ENCODE results near the gene CYB5R4. TPM values are rescaled to one million over a fixed set of nuclear protein-coding genes. Genes with fewer than 3 reads are reported as not detected.

CYB5R4 gene
- total RNA-seq, 1 experiment from 2014 or later, result 23.8 TPM

DNA sequence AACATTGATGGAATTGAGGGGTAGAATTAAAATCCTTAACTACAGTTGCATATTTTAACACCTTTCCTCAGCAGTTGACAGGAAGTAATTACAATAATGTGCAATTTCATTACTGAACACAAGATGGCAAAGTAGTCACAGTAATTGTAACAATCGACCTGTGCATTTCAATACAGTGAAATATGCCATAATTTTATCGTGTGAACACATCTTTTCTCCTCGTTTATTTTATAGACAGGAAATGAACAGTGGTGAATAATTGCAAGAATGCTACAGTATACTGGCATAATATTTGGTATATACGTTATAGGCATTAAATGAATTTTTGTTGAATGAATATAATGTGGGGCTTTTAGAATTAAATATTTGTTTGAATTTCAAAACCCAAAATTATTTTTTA, 25.0 kb downstream of the CYB5R4 start:
- Histone ChIP-seq H3K4me1 (ENCODE audit: insufficient read depth, low read length, poor library complexity, severe bottlenecking) (peaks cover 18% of the 10 kb centered on the region), H3K36me3 (ENCODE audit: insufficient read depth, low read length, poor library complexity, severe bottlenecking) (no peaks in the 10 kb centered on the region), H3K27me3 (replicated peaks; ENCODE audit: insufficient read depth, low read depth, low read length, poor library complexity) (no peaks in the 10 kb centered on the region), H3K9me3 (ENCODE audit: low read depth, low read length, poor library complexity, severe bottlenecking) (no peaks in the 10 kb centered on the region), H3K27ac (ENCODE audit: low read depth, low read length, poor library complexity, severe bottlenecking) (no peak overlapping the region), H3K4me3 (ENCODE audit: low read depth, low read length, poor library complexity, severe bottlenecking) (no peak overlapping the region)
- intact Hi-C loops (cut with micrococcal nuclease; ENCODE audit: unreplicated experiment), result loop anchor here (2.0 to 10.0 kb wide), 4 partner anchors 342 to 1440 kb away; partner anchors contain the start of gene CEP162
- ChIA-PET CTCF (no interaction called here), POLR2A (ENCODE audit: low non-redundant PET) (no interaction called here)
- TF ChIP-seq, protein P1, sequence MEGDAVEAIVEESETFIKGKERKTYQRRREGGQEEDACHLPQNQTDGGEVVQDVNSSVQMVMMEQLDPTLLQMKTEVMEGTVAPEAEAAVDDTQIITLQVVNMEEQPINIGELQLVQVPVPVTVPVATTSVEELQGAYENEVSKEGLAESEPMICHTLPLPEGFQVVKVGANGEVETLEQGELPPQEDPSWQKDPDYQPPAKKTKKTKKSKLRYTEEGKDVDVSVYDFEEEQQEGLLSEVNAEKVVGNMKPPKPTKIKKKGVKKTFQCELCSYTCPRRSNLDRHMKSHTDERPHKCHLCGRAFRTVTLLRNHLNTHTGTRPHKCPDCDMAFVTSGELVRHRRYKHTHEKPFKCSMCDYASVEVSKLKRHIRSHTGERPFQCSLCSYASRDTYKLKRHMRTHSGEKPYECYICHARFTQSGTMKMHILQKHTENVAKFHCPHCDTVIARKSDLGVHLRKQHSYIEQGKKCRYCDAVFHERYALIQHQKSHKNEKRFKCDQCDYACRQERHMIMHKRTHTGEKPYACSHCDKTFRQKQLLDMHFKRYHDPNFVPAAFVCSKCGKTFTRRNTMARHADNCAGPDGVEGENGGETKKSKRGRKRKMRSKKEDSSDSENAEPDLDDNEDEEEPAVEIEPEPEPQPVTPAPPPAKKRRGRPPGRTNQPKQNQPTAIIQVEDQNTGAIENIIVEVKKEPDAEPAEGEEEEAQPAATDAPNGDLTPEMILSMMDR (conservative IDR thresholded peaks at IDR 0.05; ENCODE audit: low read depth, low read length), result peak; percentile 79
- no peak for TF ChIP-seq EZH2 (IDR thresholded peaks at IDR 0.05; ENCODE audit: borderline replicate concordance, low read depth, low read length, poor library complexity, severe bottlenecking)
- DNase-seq (ENCODE audit: low spot score), result peak; percentile 80
- no TSS peak for BruUV-seq (replicated peaks)

DNA sequence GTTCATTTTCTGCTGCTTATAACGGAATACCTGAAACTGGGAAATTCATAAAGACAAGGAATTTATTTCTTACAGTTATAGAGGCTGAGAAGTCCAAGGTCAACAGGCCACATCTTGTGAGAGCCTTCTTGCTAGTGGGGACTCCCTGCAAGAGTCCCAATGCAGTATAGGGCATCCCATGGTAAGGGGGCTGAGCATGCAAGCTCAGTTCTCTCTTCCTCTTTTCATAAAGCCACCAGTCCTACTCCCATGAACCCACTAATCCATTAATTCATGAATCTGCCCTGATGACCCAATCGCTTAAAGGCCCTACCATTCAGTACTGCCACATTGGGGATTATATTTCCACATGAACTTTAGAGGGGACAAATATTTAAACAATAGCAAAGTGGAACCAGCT, 26.5 kb downstream of the CYB5R4 start:
- Histone ChIP-seq H3K9me3 (ENCODE audit: low read depth, low read length, poor library complexity, severe bottlenecking) (no peaks in the 10 kb centered on the region), H3K27me3 (replicated peaks; ENCODE audit: insufficient read depth, low read depth, low read length, poor library complexity) (no peaks in the 10 kb centered on the region), H3K27ac (ENCODE audit: low read depth, low read length, poor library complexity, severe bottlenecking) (no peak overlapping the region), H3K4me1 (ENCODE audit: insufficient read depth, low read length, poor library complexity, severe bottlenecking) (peaks cover 18% of the 10 kb centered on the region), H3K4me3 (ENCODE audit: low read depth, low read length, poor library complexity, severe bottlenecking) (no peak overlapping the region), H3K36me3 (ENCODE audit: insufficient read depth, low read length, poor library complexity, severe bottlenecking) (no peaks in the 10 kb centered on the region)
- ChIA-PET POLR2A (ENCODE audit: low non-redundant PET) (no interaction called here), CTCF (no interaction called here)
- no TSS peak for BruUV-seq (replicated peaks)
- DNase-seq (ENCODE audit: low spot score), result no peak
- intact Hi-C loops (cut with micrococcal nuclease; ENCODE audit: unreplicated experiment), result loop anchor here (2.0 to 10.0 kb wide), 4 partner anchors 341 to 1439 kb away; partner anchors contain the start of gene CEP162
- no peak for TF ChIP-seq EZH2 (IDR thresholded peaks at IDR 0.05; ENCODE audit: borderline replicate concordance, low read depth, low read length, poor library complexity, severe bottlenecking)
- TF ChIP-seq, protein P1 (conservative IDR thresholded peaks at IDR 0.05; ENCODE audit: low read depth, low read length), result no peak

DNA sequence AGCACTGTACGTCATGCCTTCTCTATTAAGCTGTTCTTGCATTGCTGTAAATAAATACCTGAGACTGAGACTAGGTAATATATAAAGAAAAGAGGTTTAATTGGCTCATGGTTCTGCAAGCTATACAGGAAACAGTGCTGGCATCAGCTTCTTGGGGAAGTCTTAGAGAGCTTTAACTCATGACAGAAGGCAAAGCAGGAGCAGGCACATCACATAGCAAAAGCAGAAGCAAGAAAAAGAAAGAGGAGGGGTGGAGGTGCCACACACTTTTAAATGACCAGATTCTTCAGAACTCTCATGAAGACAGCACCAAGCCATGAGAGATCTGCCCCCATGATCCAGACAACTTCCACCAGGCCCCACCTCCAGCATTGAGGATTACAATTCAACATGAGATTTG, 30.1 kb downstream of the CYB5R4 start:
- H3K4me1 ChIP-seq (ENCODE audit: insufficient read depth, low read length, poor library complexity, severe bottlenecking), result peaks cover 5% of the 10 kb centered on the region
- H3K9me3 ChIP-seq (ENCODE audit: low read depth, low read length, poor library complexity, severe bottlenecking), result no peaks in the 10 kb centered on the region
- ChIA-PET CTCF (no interaction called here), POLR2A (ENCODE audit: low non-redundant PET) (interaction anchor here (0.5 kb wide), 1 partner anchor 286 kb away, joined by 3 read pairs; no protein-coding TSS in a partner anchor)
- no peak overlapping the region for H3K27ac ChIP-seq (ENCODE audit: low read depth, low read length, poor library complexity, severe bottlenecking)
- no peaks in the 10 kb centered on the region for H3K27me3 ChIP-seq (replicated peaks; ENCODE audit: insufficient read depth, low read depth, low read length, poor library complexity)
- no TSS peak for BruUV-seq (replicated peaks)
- H3K36me3 ChIP-seq (ENCODE audit: insufficient read depth, low read length, poor library complexity, severe bottlenecking), result no peaks in the 10 kb centered on the region
- H3K4me3 ChIP-seq (ENCODE audit: low read depth, low read length, poor library complexity, severe bottlenecking), result no peak overlapping the region
- intact Hi-C loops (cut with micrococcal nuclease; ENCODE audit: unreplicated experiment), result loop anchor here (10.0 kb wide), 3 partner anchors 685 to 1435 kb away; no protein-coding TSS in a partner anchor
- TF ChIP-seq, protein P1 (conservative IDR thresholded peaks at IDR 0.05; ENCODE audit: low read depth, low read length), result no peak
- no peak for TF ChIP-seq EZH2 (IDR thresholded peaks at IDR 0.05; ENCODE audit: borderline replicate concordance, low read depth, low read length, poor library complexity, severe bottlenecking)
- no peak for DNase-seq (ENCODE audit: low spot score)
